ENCODE data around the gene TMSB4X. TPM values are rescaled to one million over a fixed set of nuclear protein-coding genes. Genes with fewer than 3 reads are reported as not detected.
A peak's percentile ranks its signal among the peaks of the same experiment; 100 is the strongest.

The TMSB4X gene
- total RNA-seq, 1 donor from 2014 or later: 4,388 TPM

- H3K9ac ChIP-seq (ENCODE audit: low read length): peak overlapping the region; percentile 100
- Mint-ChIP-seq H3K4me1 (ENCODE audit: low read depth, unreplicated experiment) (no peaks in the 10 kb centered on the region), H3K4me3 (ENCODE audit: unreplicated experiment) (peak overlapping the region; percentile 90), H3K27ac (ENCODE audit: unreplicated experiment) (peak overlapping the region; percentile 90), H3K36me3 (ENCODE audit: low read depth, unreplicated experiment) (peaks cover 11% of the 10 kb centered on the region), H3K27me3 (ENCODE audit: low read depth, unreplicated experiment) (no peaks in the 10 kb centered on the region), H3K9me3 (ENCODE audit: unreplicated experiment) (no peaks in the 10 kb centered on the region)
- H3K9me3 ChIP-seq (ENCODE audit: insufficient read depth, low read depth, low read length): no peaks in the 10 kb centered on the region
- DNase-seq (ENCODE audit: low read depth): peak; percentile 78
- peak overlapping the region; percentile 90 for H3K4me3 ChIP-seq (ENCODE audit: insufficient read depth, low read depth, low read length)
- H2AFZ ChIP-seq (ENCODE audit: low read depth, low read length): no peak overlapping the region
- H3K4me2 ChIP-seq (ENCODE audit: low read length): peak overlapping the region; percentile 90
- peaks cover 4% of the 10 kb centered on the region for H3K36me3 ChIP-seq (ENCODE audit: insufficient read depth, low read length)
- TF ChIP-seq CTCF (IDR thresholded peaks at IDR 0.05; ENCODE audit: insufficient read depth, low read depth, low read length) (no peak), EZH2 (IDR thresholded peaks at IDR 0.05; ENCODE audit: insufficient read depth, low read length) (no peak)
- H3K27ac ChIP-seq (ENCODE audit: low read depth, low read length): peak overlapping the region; percentile 85
- H3K79me2 ChIP-seq (ENCODE audit: insufficient read depth, low read length): peaks cover 37% of the 10 kb centered on the region
- peaks cover 13% of the 10 kb centered on the region for H4K20me1 ChIP-seq (ENCODE audit: insufficient read depth, low read length)
- peaks cover 21% of the 10 kb centered on the region for H3K4me1 ChIP-seq (ENCODE audit: insufficient read depth, low read length)
- no peaks in the 10 kb centered on the region for H3K27me3 ChIP-seq (ENCODE audit: insufficient read depth, low read length)
- FAIRE-seq: peak; percentile 62
Observed at GRCh38 chrX:12978205-12979025, 3.5 kb downstream of the TMSB4X start.

GRCh38 chrX:12979026-12979607 is 4.2 kb downstream of the TMSB4X start:
- H3K27ac ChIP-seq (ENCODE audit: low read depth, low read length): peak overlapping the region; percentile 85
- peaks cover 16% of the 10 kb centered on the region for H3K4me1 ChIP-seq (ENCODE audit: insufficient read depth, low read length)
- H3K9me3 Mint-ChIP-seq (ENCODE audit: unreplicated experiment): no peaks in the 10 kb centered on the region
- no peaks in the 10 kb centered on the region for H3K27me3 Mint-ChIP-seq (ENCODE audit: low read depth, unreplicated experiment)
- H2AFZ ChIP-seq (ENCODE audit: low read depth, low read length): no peak overlapping the region
- peaks cover 35% of the 10 kb centered on the region for H3K79me2 ChIP-seq (ENCODE audit: insufficient read depth, low read length)
- H3K4me1 Mint-ChIP-seq (ENCODE audit: low read depth, unreplicated experiment): peaks cover 4% of the 10 kb centered on the region
- no peak for DNase-seq (ENCODE audit: low read depth)
- FAIRE-seq: peak; percentile 66
- peak overlapping the region; percentile 100 for H3K9ac ChIP-seq (ENCODE audit: low read length)
- peaks cover 4% of the 10 kb centered on the region for H3K36me3 ChIP-seq (ENCODE audit: insufficient read depth, low read length)
- H3K4me3 ChIP-seq (ENCODE audit: insufficient read depth, low read depth, low read length): peak overlapping the region; percentile 90
- peaks cover 13% of the 10 kb centered on the region for H4K20me1 ChIP-seq (ENCODE audit: insufficient read depth, low read length)
- H3K4me2 ChIP-seq (ENCODE audit: low read length): peak overlapping the region; percentile 90
- H3K27me3 ChIP-seq (ENCODE audit: insufficient read depth, low read length): no peaks in the 10 kb centered on the region
- TF ChIP-seq EZH2 (IDR thresholded peaks at IDR 0.05; ENCODE audit: insufficient read depth, low read length): no peak
- TF ChIP-seq CTCF (IDR thresholded peaks at IDR 0.05; ENCODE audit: insufficient read depth, low read depth, low read length): no peak
- H3K9me3 ChIP-seq (ENCODE audit: insufficient read depth, low read depth, low read length): no peaks in the 10 kb centered on the region
- H3K27ac Mint-ChIP-seq (ENCODE audit: unreplicated experiment): peak overlapping the region; percentile 90
- peak overlapping the region; percentile 90 for H3K4me3 Mint-ChIP-seq (ENCODE audit: unreplicated experiment)
- peaks cover 11% of the 10 kb centered on the region for H3K36me3 Mint-ChIP-seq (ENCODE audit: low read depth, unreplicated experiment)

All from astrocyte (in vitro differentiated cells and primary cell).